Neural cell (in vitro differentiated cells): ENCODE results near the gene RRAGA. TPM values are rescaled to one million over a fixed set of nuclear protein-coding genes. Genes with fewer than 3 reads are reported as not detected.

Source experiments
- H2AFZ ChIP-seq: fragments of 200-600, 300-800 bp; sonication (generic), shearing (Covaris generic); 2 replicates; pipeline ENCODE4 v1.6.0; 2014; ENCODE audit warnings: low read depth, mild to moderate bottlenecking, antibody characterized with exemption, low read length, moderate library complexity
- H3F3A ChIP-seq: fragments of 200-600 bp; shearing (Covaris generic); 2 replicates; pipeline ENCODE4 v1.6.1; 2016; ENCODE audit warnings: mild to moderate bottlenecking, moderate library complexity, mixed read lengths, antibody characterized with exemption, low read length; ENCODE audit not compliant: insufficient read depth, poor library complexity, severe bottlenecking
- H3K27ac ChIP-seq: fragments of 200-600, 300-800 bp; sonication (generic), shearing (Covaris generic); 2 replicates; pipeline ENCODE4 v1.5.1; 2014; ENCODE audit warnings: mild to moderate bottlenecking, low read length, moderate library complexity
- H3K27me3 ChIP-seq: fragments of 300-800, 200-600 bp; sonication (generic), shearing (Covaris generic); 2 replicates; pipeline ENCODE4 v1.6.0; 2014; ENCODE audit warnings: mild to moderate bottlenecking, low read depth, low read length, moderate library complexity; ENCODE audit not compliant: insufficient read depth
- H3K36me3 ChIP-seq: fragments of 300-800, 200-600 bp; sonication (generic), shearing (Covaris generic); 2 replicates; pipeline ENCODE4 v1.5.1; 2014; ENCODE audit warnings: mild to moderate bottlenecking, antibody characterized with exemption, low read length, moderate library complexity; ENCODE audit not compliant: insufficient read depth
- H3K4me2 ChIP-seq: fragments of 300-800, 200-600 bp; sonication (generic), shearing (Covaris generic); 2 replicates; pipeline ENCODE4 v1.6.0; 2014; ENCODE audit warnings: mild to moderate bottlenecking, low read length
- H3K4me3 ChIP-seq: fragments of 300-800, 200-600 bp; sonication (generic), shearing (Covaris generic); 2 replicates; pipeline ENCODE4 v1.5.1; 2014; ENCODE audit warnings: mild to moderate bottlenecking, low read length, moderate library complexity
- H3K79me2 ChIP-seq: fragments of 200-600 bp; shearing (Covaris generic); replicated peaks from 2 replicates; pipeline ENCODE4 v1.6.0; 2014; ENCODE audit warnings: mild to moderate bottlenecking, low read length, moderate library complexity; ENCODE audit not compliant: insufficient read depth
- H3K9ac ChIP-seq: fragments of 300-800, 200-600 bp; sonication (generic), shearing (Covaris generic); 2 replicates; pipeline ENCODE4 v1.6.1; 2016; ENCODE audit warnings: mild to moderate bottlenecking, low read length, mixed read lengths
- H3K9me2 ChIP-seq: fragments of 200-600 bp; shearing (Covaris generic); 2 replicates; pipeline ENCODE4 v1.6.1; 2016; ENCODE audit warnings: mild to moderate bottlenecking, low read length, mixed read lengths; ENCODE audit not compliant: insufficient read depth
- H3K9me3 ChIP-seq: fragments of 200-600, 300-800 bp; sonication (generic), shearing (Covaris generic); 2 replicates; pipeline ENCODE4 v1.6.1; 2016; ENCODE audit warnings: mild to moderate bottlenecking, mixed run types, low read length, moderate library complexity, mixed read lengths
- H4K20me1 ChIP-seq: fragments of 200-600 bp; shearing (Covaris generic); 2 replicates; pipeline ENCODE4 v1.6.1; 2016; ENCODE audit warnings: mild to moderate bottlenecking, mixed run types; ENCODE audit not compliant: insufficient read depth
- EP300 ChIP-seq: fragments of 450-650 bp; conservative IDR thresholded peaks from 2 replicates; pipeline ENCODE4 v1.6.1; 2014; ENCODE audit warnings: antibody characterized with exemption, mild to moderate bottlenecking, moderate library complexity; ENCODE audit not compliant: poor library complexity, severe bottlenecking
- EZH2 ChIP-seq: fragments of 200-600, 300-800 bp; shearing (Covaris generic), sonication (generic); IDR thresholded peaks from 2 replicates; pipeline ENCODE4 v1.6.1; 2014; ENCODE audit warnings: antibody characterized with exemption, low read length, borderline replicate concordance, mild to moderate bottlenecking; ENCODE audit not compliant: insufficient read depth, poor library complexity, severe bottlenecking
- MXI1 ChIP-seq: fragments of 450-650 bp; conservative IDR thresholded peaks from 2 replicates; pipeline ENCODE4 v1.6.1; 2014; ENCODE audit warnings: antibody characterized with exemption, mild to moderate bottlenecking; ENCODE audit not compliant: poor library complexity, severe bottlenecking
- POLR2AphosphoS5 ChIP-seq: IDR thresholded peaks from 2 replicates; pipeline ENCODE4 v1.6.1; 2012
- RAD21 ChIP-seq: fragments of 450-650 bp; conservative IDR thresholded peaks from 2 replicates; pipeline ENCODE4 v1.6.1; 2014; ENCODE audit warnings: antibody characterized with exemption, mild to moderate bottlenecking, moderate library complexity
- SMC3 ChIP-seq: fragments of 450-650 bp; conservative IDR thresholded peaks from 2 replicates; pipeline ENCODE4 v1.6.1; 2014; ENCODE audit warnings: antibody characterized with exemption, mild to moderate bottlenecking, moderate library complexity; ENCODE audit not compliant: poor library complexity
- TAF1 ChIP-seq: IDR thresholded peaks from 2 replicates; pipeline ENCODE4 v1.6.1; 2012; ENCODE audit warnings: low read depth
- polyA plus RNA-seq: library from polyadenylated mRNA; depleted of rRNA; stranded (reverse); fragments of >200 nt; gene quantifications from 2 replicates; pipeline ENCODE4 v1.2.3, GENCODE V29; 2014
- TF ChIP-seq, protein P1 (sequence below): IDR thresholded peaks from 2 replicates; pipeline ENCODE4 v1.6.1; 2012; ENCODE audit warnings: borderline replicate concordance
- TF ChIP-seq, protein P2 (sequence below): fragments of 450-650 bp; IDR thresholded peaks from 2 replicates; pipeline ENCODE4 v1.5.1; 2014; ENCODE audit warnings: antibody characterized with exemption, mild to moderate bottlenecking, moderate library complexity; ENCODE audit not compliant: poor library complexity, severe bottlenecking

RRAGA gene
- polyA plus RNA-seq, 1 donor from 2014 or later: 81.5 TPM

DNA sequence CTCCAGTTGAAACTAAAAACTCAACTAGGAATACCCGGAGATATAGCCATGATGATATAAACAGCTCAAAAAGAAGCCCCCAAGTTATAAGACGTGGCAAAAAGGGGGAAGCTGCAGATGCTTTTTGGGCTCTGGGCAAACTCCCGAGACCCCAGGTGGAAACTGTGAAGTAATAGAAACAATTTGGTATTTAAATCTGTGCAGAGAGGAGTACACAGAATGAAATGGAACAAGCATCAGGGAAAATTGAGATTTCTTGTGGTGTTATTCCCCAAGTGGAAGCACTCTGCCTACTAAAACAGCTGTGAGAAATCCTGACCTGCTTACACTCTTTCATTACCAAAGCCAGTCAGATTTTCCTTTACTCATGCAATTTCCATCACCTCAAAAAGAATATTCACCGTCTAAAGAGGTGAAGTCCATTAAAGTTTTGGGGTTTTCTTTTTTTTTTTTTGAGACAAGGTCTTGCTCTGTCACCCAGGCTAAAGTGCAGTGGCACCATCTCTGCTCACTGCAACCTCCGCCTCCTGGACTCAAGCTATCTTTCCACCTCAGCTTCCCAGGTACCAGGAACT is 39.7 kb upstream of the RRAGA start:
- H4K20me1 ChIP-seq: no peaks in the 10 kb centered on the region
- H3K36me3 ChIP-seq: no peaks in the 10 kb centered on the region
- H3K9me3 ChIP-seq: no peaks in the 10 kb centered on the region
- H3K9me2 ChIP-seq: no peaks in the 10 kb centered on the region
- no peak overlapping the region for H3K4me3 ChIP-seq
- H3F3A ChIP-seq: no peaks in the 10 kb centered on the region
- no peak overlapping the region for H2AFZ ChIP-seq
- TF ChIP-seq, protein P1, sequence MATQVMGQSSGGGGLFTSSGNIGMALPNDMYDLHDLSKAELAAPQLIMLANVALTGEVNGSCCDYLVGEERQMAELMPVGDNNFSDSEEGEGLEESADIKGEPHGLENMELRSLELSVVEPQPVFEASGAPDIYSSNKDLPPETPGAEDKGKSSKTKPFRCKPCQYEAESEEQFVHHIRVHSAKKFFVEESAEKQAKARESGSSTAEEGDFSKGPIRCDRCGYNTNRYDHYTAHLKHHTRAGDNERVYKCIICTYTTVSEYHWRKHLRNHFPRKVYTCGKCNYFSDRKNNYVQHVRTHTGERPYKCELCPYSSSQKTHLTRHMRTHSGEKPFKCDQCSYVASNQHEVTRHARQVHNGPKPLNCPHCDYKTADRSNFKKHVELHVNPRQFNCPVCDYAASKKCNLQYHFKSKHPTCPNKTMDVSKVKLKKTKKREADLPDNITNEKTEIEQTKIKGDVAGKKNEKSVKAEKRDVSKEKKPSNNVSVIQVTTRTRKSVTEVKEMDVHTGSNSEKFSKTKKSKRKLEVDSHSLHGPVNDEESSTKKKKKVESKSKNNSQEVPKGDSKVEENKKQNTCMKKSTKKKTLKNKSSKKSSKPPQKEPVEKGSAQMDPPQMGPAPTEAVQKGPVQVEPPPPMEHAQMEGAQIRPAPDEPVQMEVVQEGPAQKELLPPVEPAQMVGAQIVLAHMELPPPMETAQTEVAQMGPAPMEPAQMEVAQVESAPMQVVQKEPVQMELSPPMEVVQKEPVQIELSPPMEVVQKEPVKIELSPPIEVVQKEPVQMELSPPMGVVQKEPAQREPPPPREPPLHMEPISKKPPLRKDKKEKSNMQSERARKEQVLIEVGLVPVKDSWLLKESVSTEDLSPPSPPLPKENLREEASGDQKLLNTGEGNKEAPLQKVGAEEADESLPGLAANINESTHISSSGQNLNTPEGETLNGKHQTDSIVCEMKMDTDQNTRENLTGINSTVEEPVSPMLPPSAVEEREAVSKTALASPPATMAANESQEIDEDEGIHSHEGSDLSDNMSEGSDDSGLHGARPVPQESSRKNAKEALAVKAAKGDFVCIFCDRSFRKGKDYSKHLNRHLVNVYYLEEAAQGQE: no peak
- TF ChIP-seq POLR2AphosphoS5: no peak
- TF ChIP-seq, protein P2, sequence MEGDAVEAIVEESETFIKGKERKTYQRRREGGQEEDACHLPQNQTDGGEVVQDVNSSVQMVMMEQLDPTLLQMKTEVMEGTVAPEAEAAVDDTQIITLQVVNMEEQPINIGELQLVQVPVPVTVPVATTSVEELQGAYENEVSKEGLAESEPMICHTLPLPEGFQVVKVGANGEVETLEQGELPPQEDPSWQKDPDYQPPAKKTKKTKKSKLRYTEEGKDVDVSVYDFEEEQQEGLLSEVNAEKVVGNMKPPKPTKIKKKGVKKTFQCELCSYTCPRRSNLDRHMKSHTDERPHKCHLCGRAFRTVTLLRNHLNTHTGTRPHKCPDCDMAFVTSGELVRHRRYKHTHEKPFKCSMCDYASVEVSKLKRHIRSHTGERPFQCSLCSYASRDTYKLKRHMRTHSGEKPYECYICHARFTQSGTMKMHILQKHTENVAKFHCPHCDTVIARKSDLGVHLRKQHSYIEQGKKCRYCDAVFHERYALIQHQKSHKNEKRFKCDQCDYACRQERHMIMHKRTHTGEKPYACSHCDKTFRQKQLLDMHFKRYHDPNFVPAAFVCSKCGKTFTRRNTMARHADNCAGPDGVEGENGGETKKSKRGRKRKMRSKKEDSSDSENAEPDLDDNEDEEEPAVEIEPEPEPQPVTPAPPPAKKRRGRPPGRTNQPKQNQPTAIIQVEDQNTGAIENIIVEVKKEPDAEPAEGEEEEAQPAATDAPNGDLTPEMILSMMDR: no peak
- no peak for TF ChIP-seq EP300
- no peak for TF ChIP-seq RAD21
- TF ChIP-seq SMC3: no peak
- no peak for TF ChIP-seq EZH2
- no peak for TF ChIP-seq MXI1
- no peak for TF ChIP-seq TAF1
- no peaks in the 10 kb centered on the region for H3K27me3 ChIP-seq
- H3K27ac ChIP-seq: no peak overlapping the region
- H3K4me2 ChIP-seq: no peak overlapping the region
- H3K9ac ChIP-seq: no peak overlapping the region
- no peaks in the 10 kb centered on the region for H3K79me2 ChIP-seq

DNA sequence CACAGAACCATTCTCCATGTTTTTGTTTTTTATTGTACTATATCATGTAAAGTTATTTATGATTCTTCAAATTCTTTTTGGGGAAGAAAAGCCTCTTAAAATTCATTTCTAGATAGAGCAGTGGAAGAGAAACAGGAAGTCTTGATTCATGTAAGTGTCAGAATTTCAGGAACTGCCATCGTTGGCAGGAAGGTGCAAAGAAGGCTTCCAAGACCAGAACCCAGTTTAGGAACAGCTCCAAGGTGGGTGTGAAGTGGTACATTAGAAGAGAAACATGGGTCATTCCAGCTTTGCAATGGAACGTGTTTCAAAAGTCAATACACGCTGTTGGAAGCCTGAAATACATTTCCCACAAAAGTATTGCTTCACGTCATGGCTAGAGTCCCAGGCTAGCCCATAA is 31.0 kb upstream of the RRAGA start:
- no peaks in the 10 kb centered on the region for H3K79me2 ChIP-seq
- no peaks in the 10 kb centered on the region for H3K36me3 ChIP-seq
- no peak overlapping the region for H3K9ac ChIP-seq
- H3K9me2 ChIP-seq: no peaks in the 10 kb centered on the region
- no peaks in the 10 kb centered on the region for H3K27me3 ChIP-seq
- no peaks in the 10 kb centered on the region for H3K9me3 ChIP-seq
- no peak overlapping the region for H2AFZ ChIP-seq
- no peak overlapping the region for H3K4me3 ChIP-seq
- no peak overlapping the region for H3K4me2 ChIP-seq
- H3K27ac ChIP-seq: no peak overlapping the region
- no peaks in the 10 kb centered on the region for H4K20me1 ChIP-seq
- H3F3A ChIP-seq: no peaks in the 10 kb centered on the region
- TF ChIP-seq SMC3 (no peak), RAD21 (no peak), MXI1 (no peak), EZH2 (no peak), TAF1 (no peak), POLR2AphosphoS5 (no peak), EP300 (no peak)
- TF ChIP-seq, protein P2: no peak
- TF ChIP-seq, protein P1: no peak
